ENCODE results near the gene TBC1D7. TPM values are rescaled to one million over a fixed set of nuclear protein-coding genes. Genes with fewer than 3 reads are reported as not detected.

Gene TBC1D7
- total RNA-seq, 1 donor from 2014 or later = 40.2 TPM

- H3K27me3 ChIP-seq (ENCODE audit: low read depth) = no peaks in the 10 kb centered on the region
- H3K4me1 ChIP-seq = no peaks in the 10 kb centered on the region
- DNase-seq = no peak
- H3K4me3 ChIP-seq = no peak overlapping the region
- H3K9me3 ChIP-seq (replicated peaks) = peaks cover 8% of the 10 kb centered on the region
- no peak for TF ChIP-seq CTCF (IDR thresholded peaks at IDR 0.05; ENCODE audit: borderline replicate concordance)
- H3K27ac ChIP-seq (replicated peaks) = no peak overlapping the region
- intact Hi-C loops (cut with micrococcal nuclease) = no loop called here
- no peaks in the 10 kb centered on the region for H3K36me3 ChIP-seq
Measured at GRCh38 chr6:13342414-13343019, 14.2 kb upstream of the TBC1D7 start.

DNA sequence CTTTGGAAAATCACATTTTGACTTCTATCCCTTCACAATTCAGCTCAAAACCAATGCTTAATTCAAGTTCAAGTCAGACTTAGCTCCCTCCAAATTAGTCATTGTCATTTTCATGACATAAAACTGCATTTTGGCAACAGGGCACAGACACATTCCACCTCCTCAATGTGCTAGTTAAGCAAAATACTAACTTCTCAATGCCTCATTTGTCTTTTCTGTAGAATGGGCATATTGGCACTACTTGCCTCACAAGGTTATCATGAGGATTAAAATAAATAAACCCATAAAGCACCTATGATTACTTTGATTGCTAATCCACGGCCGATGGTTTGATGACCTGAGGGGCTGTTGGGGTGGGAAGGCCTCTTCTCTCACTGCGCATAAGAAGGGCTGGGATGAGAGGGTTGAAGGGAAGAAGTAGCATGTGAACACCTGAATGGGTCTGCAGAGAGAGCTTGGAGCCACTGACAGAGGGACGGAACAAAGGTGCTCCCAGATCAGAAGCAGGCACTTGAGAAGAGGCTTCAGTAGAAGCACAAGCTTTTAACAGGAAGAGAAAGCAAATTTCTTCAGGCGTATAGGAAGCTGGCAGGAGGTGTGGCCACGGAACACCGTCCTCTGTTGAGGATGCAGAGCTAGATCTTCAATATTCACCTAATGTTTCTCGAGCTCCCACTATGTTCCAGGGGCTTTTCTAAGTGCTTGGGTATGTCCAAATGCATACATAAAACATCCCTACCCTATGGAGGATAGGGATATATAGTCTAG is 11.7 kb upstream of the TBC1D7 start:
- Histone ChIP-seq H3K9me3 (replicated peaks) (peaks cover 8% of the 10 kb centered on the region), H3K4me3 (no peak overlapping the region), H3K27me3 (ENCODE audit: low read depth) (no peaks in the 10 kb centered on the region), H3K27ac (replicated peaks) (no peak overlapping the region), H3K36me3 (no peaks in the 10 kb centered on the region), H3K4me1 (peaks cover 7% of the 10 kb centered on the region)
- TF ChIP-seq CTCF (IDR thresholded peaks at IDR 0.05; ENCODE audit: borderline replicate concordance) = no peak
- intact Hi-C loops (cut with micrococcal nuclease) = loop anchor here (5.0 kb wide), 1 partner anchor 197 kb away; no protein-coding TSS in a partner anchor
- DNase-seq = no peak

DNA sequence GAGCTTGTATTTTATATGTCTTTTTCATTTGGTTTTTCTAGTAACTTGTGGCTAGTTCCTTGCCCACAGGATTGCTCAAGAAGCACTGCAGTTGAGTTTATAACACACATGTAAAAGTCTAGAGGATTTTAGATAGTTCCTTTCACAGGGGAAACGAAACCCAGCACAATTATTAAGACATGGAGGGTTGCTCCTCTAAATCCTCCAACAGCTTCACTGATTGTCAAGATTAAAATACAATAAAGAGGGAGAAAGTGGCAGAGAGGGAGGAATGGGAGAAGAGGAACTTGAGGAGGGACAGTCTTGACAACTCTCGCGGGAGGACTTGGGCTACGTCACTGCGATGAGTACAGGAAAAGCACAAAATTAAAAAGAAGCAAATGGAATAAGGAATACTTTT is 9.7 kb upstream of the TBC1D7 start:
- DNase-seq = no peak
- peaks cover 8% of the 10 kb centered on the region for H3K9me3 ChIP-seq (replicated peaks)
- intact Hi-C loops (cut with micrococcal nuclease) = loop anchor here (5.0 kb wide), 1 partner anchor 199 kb away; no protein-coding TSS in a partner anchor
- no peak for TF ChIP-seq CTCF (IDR thresholded peaks at IDR 0.05; ENCODE audit: borderline replicate concordance)
- H3K4me1 ChIP-seq = peaks cover 7% of the 10 kb centered on the region
- no peaks in the 10 kb centered on the region for H3K36me3 ChIP-seq
- no peak overlapping the region for H3K4me3 ChIP-seq
- H3K27ac ChIP-seq (replicated peaks) = no peak overlapping the region
- H3K27me3 ChIP-seq (ENCODE audit: low read depth) = no peaks in the 10 kb centered on the region

- DNase-seq = peak; percentile 86
- peak; percentile 91 for TF ChIP-seq CTCF (IDR thresholded peaks at IDR 0.05; ENCODE audit: borderline replicate concordance)
- Histone ChIP-seq H3K4me3 (no peak overlapping the region), H3K36me3 (no peaks in the 10 kb centered on the region), H3K27ac (replicated peaks) (no peak overlapping the region), H3K9me3 (replicated peaks) (peaks cover 2% of the 10 kb centered on the region), H3K27me3 (ENCODE audit: low read depth) (no peaks in the 10 kb centered on the region), H3K4me1 (peaks cover 15% of the 10 kb centered on the region)
- intact Hi-C loops (cut with micrococcal nuclease) = loop anchor here (5.0 kb wide), 1 partner anchor 201 kb away; no protein-coding TSS in a partner anchor
Measured at GRCh38 chr6:13336553-13336952, 8.2 kb upstream of the TBC1D7 start.

- Histone ChIP-seq H3K27ac (replicated peaks) (peak overlapping the region; percentile 2), H3K27me3 (ENCODE audit: low read depth) (no peaks in the 10 kb centered on the region), H3K4me1 (peaks cover 28% of the 10 kb centered on the region), H3K36me3 (no peaks in the 10 kb centered on the region), H3K4me3 (no peak overlapping the region), H3K9me3 (replicated peaks) (no peaks in the 10 kb centered on the region)
- TF ChIP-seq CTCF (IDR thresholded peaks at IDR 0.05; ENCODE audit: borderline replicate concordance) = no peak
- intact Hi-C loops (cut with micrococcal nuclease) = loop anchor here (5.0 kb wide), 1 partner anchor 202 kb away; no protein-coding TSS in a partner anchor
- no peak for DNase-seq
Measured at GRCh38 chr6:13334953-13335352, 6.6 kb upstream of the TBC1D7 start.
